IPS DF 6.9 (cell line): ENCODE data around the gene WBP1.

Source experiments
- DNase-seq: peaks from one replicate; pipeline ENCODE4 v3.0.0-alpha.2; 2013; ENCODE audit warnings: low read depth, low spot score
- H3K27ac ChIP-seq: one replicate; pipeline ENCODE4 v1.5.1; 2013; ENCODE audit warnings: low read length, control low read depth
- H3K27me3 ChIP-seq: 2 replicates; pipeline ENCODE4 v1.6.1; 2013; ENCODE audit warnings: mild to moderate bottlenecking, low read length; ENCODE audit not compliant: control insufficient read depth, insufficient read depth
- H3K36me3 ChIP-seq: 2 replicates; pipeline ENCODE4 v1.6.1; 2013; ENCODE audit warnings: low read length; ENCODE audit not compliant: control insufficient read depth, insufficient read depth
- H3K4me1 ChIP-seq: 2 replicates; pipeline ENCODE4 v1.6.1; 2013; ENCODE audit warnings: low read length; ENCODE audit not compliant: control insufficient read depth, insufficient read depth
- H3K4me3 ChIP-seq: 2 replicates; pipeline ENCODE4 v1.5.1; 2013; ENCODE audit warnings: mild to moderate bottlenecking, low read length
- H3K9me3 ChIP-seq: 2 replicates; pipeline ENCODE4 v1.6.1; 2013; ENCODE audit warnings: low read length, inconsistent platforms; ENCODE audit not compliant: control insufficient read depth, insufficient read depth
- WGBS: extraction: QIAGEN DNeasy Blood & Tissue Kit; methylation state at CpG from one replicate; pipeline ENCODE4 v1.1.7; 2013; ENCODE audit warnings: mixed read lengths, missing lambda C conversion rate; ENCODE audit not compliant: insufficient read length, insufficient coverage; 5-methylcytosine and 5-hydroxymethylcytosine counted together

Gene WBP1

GRCh38 chr2:74499267-74499939, 41.2 kb downstream of the WBP1 start, which contains the start of gene LBX2:
Gene LBX2 (minus strand): TSS chr2:74499603. CDS start chr2:74499537, 66 bp downstream.
- Histone ChIP-seq H3K9me3 (no peaks in the 10 kb centered on the region), H3K36me3 (no peaks in the 10 kb centered on the region), H3K27me3 (peaks cover 86% of the 10 kb centered on the region), H3K27ac (no peak within 1 kb of the TSS), H3K4me1 (peaks cover 2% of the 10 kb centered on the region; the same call in 1 of the 2 replicates), H3K4me3 (peak within 1 kb of the TSS; percentile 54; the same call in 1 of the 2 replicates)
- no peak for DNase-seq
- WGBS, result no CpG with 5 or more reads among the region's 65 CpGs

DNA sequence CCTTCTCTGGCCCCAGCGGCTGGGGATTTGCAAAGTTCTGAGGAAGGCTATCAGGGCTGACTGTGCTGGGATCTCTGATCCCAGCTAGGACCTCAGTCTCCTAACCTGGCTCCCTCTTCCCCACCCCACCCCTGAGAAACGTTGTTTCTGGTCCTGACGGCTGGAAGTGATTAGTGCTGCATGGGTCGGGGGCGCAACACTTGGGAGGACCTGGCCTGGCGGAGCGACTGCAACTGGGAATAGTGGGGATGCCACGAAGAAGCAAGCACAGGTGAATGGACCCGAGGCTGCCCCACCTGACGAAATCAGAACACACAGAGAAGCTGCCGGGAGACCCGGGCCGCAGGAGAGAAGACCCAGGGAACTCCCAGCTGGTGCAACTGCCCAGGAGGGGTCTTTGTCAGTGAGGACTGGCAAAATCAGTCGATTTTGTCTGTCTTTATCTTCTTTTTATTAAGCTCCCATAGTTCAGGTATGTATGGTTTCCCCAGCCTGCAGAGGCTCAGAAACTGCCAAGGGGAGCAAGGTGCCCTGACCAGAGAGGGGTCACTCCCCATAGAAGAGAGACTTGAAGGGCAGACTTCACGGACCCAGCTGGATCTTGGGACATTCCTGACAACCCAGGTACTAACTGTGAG, 41.8 kb downstream of the WBP1 start:
- no peak overlapping the region for H3K27ac ChIP-seq
- WGBS, result no CpG with 5 or more reads among the region's 15 CpGs
- peaks cover 90% of the 10 kb centered on the region for H3K27me3 ChIP-seq
- peaks cover 2% of the 10 kb centered on the region; the same call in 1 of the 2 replicates for H3K4me1 ChIP-seq
- no peak for DNase-seq
- H3K36me3 ChIP-seq, result no peaks in the 10 kb centered on the region
- H3K9me3 ChIP-seq, result no peaks in the 10 kb centered on the region
- peak overlapping the region; percentile 54; the same call in 1 of the 2 replicates for H3K4me3 ChIP-seq

DNA sequence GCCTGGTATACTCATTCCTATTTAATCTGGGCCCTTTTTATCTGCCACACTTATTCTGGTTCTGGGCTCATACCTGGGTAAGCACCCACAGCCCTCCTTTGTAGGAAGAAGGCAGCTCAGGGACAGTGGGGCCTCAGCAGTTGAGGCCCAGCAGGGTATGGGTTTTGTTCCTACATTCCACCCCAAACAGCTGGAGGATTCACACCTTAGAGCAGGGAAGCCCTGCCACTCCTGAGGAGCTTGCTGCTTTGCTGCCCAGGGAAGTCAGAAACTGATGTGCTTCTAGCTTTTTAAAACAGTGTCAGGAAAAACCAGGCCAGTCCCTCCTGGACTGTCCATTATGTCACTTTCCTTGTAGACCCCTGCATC, 42.3 kb downstream of the WBP1 start:
- no peak for DNase-seq
- no peak overlapping the region for H3K27ac ChIP-seq
- peaks cover 86% of the 10 kb centered on the region for H3K27me3 ChIP-seq
- H3K4me3 ChIP-seq, result no peak overlapping the region
- no peaks in the 10 kb centered on the region for H3K36me3 ChIP-seq
- no peaks in the 10 kb centered on the region for H3K9me3 ChIP-seq
- H3K4me1 ChIP-seq, result peaks cover 2% of the 10 kb centered on the region; the same call in 1 of the 2 replicates

DNA sequence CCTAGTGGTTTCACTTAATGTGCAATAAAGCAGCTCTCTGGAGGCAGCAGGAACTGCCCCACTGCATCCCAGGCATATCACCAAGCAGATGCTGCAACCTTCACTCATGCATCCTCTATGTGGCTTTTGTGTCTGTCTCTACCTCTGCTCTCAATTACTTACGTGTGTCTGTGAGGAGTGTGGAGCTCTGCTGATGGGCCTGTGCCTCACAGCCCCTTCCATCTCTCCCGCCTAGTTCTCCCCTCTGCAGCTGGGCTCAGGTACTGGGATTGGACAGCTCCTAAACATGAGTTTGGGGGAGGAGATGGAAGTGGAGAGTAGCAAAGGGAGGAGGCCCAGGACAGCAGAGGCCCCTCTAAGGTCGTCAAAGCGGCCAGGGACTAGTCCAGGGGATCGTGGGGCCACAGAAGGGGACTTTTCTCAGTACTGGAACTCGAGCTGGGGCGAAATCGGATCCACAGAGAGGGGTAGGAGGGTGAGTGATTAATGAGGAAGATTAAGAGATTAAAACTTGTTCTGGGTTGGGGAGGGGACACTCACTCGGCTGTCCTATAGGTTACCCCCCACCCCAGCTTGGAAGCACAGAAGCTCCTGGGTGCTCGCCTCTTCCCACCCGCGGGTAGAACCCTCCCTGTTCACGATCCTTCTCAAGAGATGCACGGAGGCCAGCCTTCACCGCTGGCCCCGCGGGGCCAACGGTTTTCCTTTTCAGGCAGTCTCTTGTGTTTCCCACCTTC, 43.3 kb downstream of the WBP1 start:
- Histone ChIP-seq H3K4me3 (no peak overlapping the region), H3K27ac (no peak overlapping the region), H3K27me3 (peaks cover 82% of the 10 kb centered on the region), H3K9me3 (no peaks in the 10 kb centered on the region), H3K36me3 (no peaks in the 10 kb centered on the region), H3K4me1 (peaks cover 2% of the 10 kb centered on the region; the same call in 1 of the 2 replicates)
- DNase-seq, result no peak
- WGBS, result no CpG with 5 or more reads among the region's 18 CpGs

DNA sequence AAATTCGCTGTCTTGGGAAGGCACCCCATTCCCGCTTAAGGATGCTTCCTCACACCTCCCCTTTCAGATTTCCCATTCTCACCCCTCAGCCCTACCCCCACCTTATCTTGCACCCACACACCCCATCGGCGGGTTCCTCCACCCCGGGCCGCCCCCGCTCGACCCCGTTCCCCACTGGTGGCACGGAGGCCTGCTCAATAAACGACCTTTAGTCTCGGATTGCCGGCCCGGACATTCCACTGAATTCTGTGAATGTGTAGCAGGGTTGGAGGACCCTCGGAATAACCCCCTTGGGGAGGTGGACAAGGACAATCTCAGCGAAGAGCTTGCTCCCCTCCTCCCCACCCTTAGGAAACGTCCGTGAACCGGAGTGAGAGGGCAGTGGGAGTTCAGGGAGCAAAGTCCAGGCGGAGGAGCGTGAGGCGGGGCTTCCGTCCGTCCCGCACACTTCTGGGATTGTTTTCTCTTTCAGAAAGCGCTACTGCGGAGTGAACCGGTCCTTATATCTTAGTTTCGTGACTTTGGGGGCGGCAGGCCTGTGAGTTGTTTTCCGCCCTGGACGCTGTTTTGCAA, 44.0 kb downstream of the WBP1 start:
- Histone ChIP-seq H3K27ac (no peak overlapping the region), H3K4me1 (peaks cover 5% of the 10 kb centered on the region; the same call in 1 of the 2 replicates), H3K27me3 (peaks cover 75% of the 10 kb centered on the region), H3K36me3 (no peaks in the 10 kb centered on the region), H3K4me3 (peak overlapping the region; percentile 27; the same call in 1 of the 2 replicates), H3K9me3 (no peaks in the 10 kb centered on the region)
- no peak for DNase-seq
- WGBS, result no CpG with 5 or more reads among the region's 32 CpGs

- Histone ChIP-seq H3K4me1 (peaks cover 5% of the 10 kb centered on the region; the same call in 1 of the 2 replicates), H3K27ac (no peak overlapping the region), H3K27me3 (peaks cover 68% of the 10 kb centered on the region), H3K36me3 (no peaks in the 10 kb centered on the region), H3K4me3 (peak overlapping the region; percentile 27; the same call in 1 of the 2 replicates), H3K9me3 (no peaks in the 10 kb centered on the region)
- no CpG with 5 or more reads among the region's 67 CpGs for WGBS
- no peak for DNase-seq
Measured at GRCh38 chr2:74502720-74503505, 44.7 kb downstream of the WBP1 start.

DNA sequence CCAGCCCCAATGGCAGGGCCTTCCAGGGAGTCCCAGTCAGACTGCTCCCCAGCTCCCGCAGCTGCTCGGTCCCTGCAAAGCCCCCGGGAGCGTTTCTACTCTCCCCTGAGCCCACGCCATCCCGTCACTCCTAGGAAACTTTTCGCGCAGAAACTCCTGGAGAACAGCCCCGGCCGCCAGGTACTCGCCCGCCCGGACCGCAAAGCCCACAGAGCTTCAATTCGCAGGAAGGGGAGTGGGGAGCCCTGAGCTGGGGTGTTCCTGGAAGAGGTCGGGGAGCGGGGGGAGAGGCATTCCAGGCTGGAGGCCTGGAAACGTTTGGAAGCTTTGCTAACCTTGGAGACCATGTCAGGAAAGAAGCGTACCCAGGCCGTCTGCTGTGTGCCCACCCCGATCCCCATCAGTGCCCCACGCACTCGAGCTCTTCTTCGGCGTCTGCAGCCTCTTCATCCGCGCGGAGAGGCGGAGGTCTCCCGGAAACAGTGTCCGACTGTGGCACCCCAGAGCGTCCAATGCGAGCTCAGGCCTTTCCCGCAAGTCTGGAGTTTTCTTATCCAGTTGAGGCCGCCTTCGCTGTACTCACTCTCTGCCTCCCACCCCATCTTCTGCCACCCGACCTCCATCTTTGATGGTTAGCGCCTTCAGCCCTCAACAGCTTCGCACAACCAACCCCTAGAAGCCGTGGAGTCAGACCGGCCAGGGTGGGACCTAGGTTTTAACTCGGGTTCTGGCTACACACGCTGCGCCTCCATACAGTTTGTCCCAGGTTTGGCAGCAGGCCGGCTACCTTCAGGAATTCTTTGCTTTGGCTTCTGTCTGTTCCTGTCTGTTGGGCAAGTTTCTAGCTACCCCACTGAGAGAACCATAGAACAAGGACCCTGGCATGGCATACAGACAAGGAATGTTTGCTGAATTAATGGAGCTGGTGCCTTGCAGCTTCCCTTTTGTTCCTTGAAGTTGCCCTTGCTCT, 45.6 kb downstream of the WBP1 start:
- no peak overlapping the region for H3K27ac ChIP-seq
- no peaks in the 10 kb centered on the region for H3K9me3 ChIP-seq
- H3K27me3 ChIP-seq, result peaks cover 62% of the 10 kb centered on the region
- H3K4me1 ChIP-seq, result peaks cover 5% of the 10 kb centered on the region; the same call in 1 of the 2 replicates
- peak overlapping the region; percentile 27; the same call in 1 of the 2 replicates for H3K4me3 ChIP-seq
- whole genome bisulfite sequencing, result no CpG with 5 or more reads among the region's 45 CpGs
- no peaks in the 10 kb centered on the region for H3K36me3 ChIP-seq
- DNase-seq, result no peak

GRCh38 chr2:74504591-74504990, 46.4 kb downstream of the WBP1 start:
- no CpG with 5 or more reads among the region's 3 CpGs for WGBS
- Histone ChIP-seq H3K27ac (no peak overlapping the region), H3K4me1 (peaks cover 5% of the 10 kb centered on the region; the same call in 1 of the 2 replicates), H3K27me3 (peaks cover 57% of the 10 kb centered on the region), H3K9me3 (no peaks in the 10 kb centered on the region), H3K36me3 (no peaks in the 10 kb centered on the region), H3K4me3 (no peak overlapping the region)
- no peak for DNase-seq
